SK-N-MC (cell line): ENCODE results near the gene RELL1.

Experiments used
- DNase-seq: peaks from one replicate; pipeline ENCODE4 v3.0.0-alpha.2; 2011; ENCODE audit warnings: low read depth, low spot score
- H3K27ac ChIP-seq: fragments of 200-600 bp; sonication (generic); 2 replicates; pipeline ENCODE4 v1.5.1; 2016; ENCODE audit warnings: mixed run types
- H3K36me3 ChIP-seq: fragments of 200-600 bp; sonication (generic); 2 replicates; pipeline ENCODE4 v1.6.1; 2017; ENCODE audit warnings: antibody characterized with exemption, low read length, mixed read lengths; ENCODE audit not compliant: insufficient read depth
- H3K4me3 ChIP-seq: fragments of 200-600 bp; sonication (generic); 2 replicates; pipeline ENCODE4 v1.5.1; 2016
- H3K9ac ChIP-seq: fragments of 200-600 bp; sonication (generic); 2 replicates; pipeline ENCODE4 v1.8.0; 2017; ENCODE audit warnings: mixed run types, mixed read lengths; ENCODE audit not compliant: insufficient read length
- H3K9me3 ChIP-seq: fragments of 200-600 bp; sonication (generic); 2 replicates; pipeline ENCODE4 v1.6.1; 2017; ENCODE audit warnings: low read depth, mild to moderate bottlenecking, antibody characterized with exemption, low read length, moderate library complexity, mixed read lengths
- EZH2 ChIP-seq: fragments of 200-600 bp; sonication (generic); IDR thresholded peaks from one replicate; pipeline ENCODE4 v1.6.1; 2017; ENCODE audit warnings: antibody characterized with exemption
- FOXP2 ChIP-seq: optimal IDR thresholded peaks from 2 replicates; pipeline ENCODE3; 2011; ENCODE audit warnings: mild to moderate bottlenecking, moderate library complexity; ENCODE audit not compliant: insufficient read depth; ENCODE audit errors: extremely low read length, control extremely low read depth
- POLR2AphosphoS5 ChIP-seq: IDR thresholded peaks from 2 replicates; pipeline ENCODE4 v1.6.1; 2012; ENCODE audit warnings: mild to moderate bottlenecking, low read depth, low read length, borderline replicate concordance

The RELL1 gene

GRCh38 chr4:37726666-37727065, 40.5 kb upstream of the RELL1 start:
- no peak for DNase-seq
- TF ChIP-seq EZH2 (no peak), FOXP2 (no peak), POLR2AphosphoS5 (no peak)
- no peak overlapping the region for H3K27ac ChIP-seq
- H3K36me3 ChIP-seq = no peaks in the 10 kb centered on the region
- no peaks in the 10 kb centered on the region for H3K9me3 ChIP-seq
- H3K4me3 ChIP-seq = no peak overlapping the region
- no peak overlapping the region for H3K9ac ChIP-seq

GRCh38 chr4:37725718-37726117, 39.5 kb upstream of the RELL1 start:
- Histone ChIP-seq H3K36me3 (no peaks in the 10 kb centered on the region), H3K9ac (no peak overlapping the region), H3K4me3 (no peak overlapping the region), H3K9me3 (no peaks in the 10 kb centered on the region), H3K27ac (no peak overlapping the region)
- TF ChIP-seq FOXP2 (no peak), POLR2AphosphoS5 (no peak), EZH2 (no peak)
- no peak for DNase-seq

GRCh38 chr4:37723067-37723466, 36.9 kb upstream of the RELL1 start:
- Histone ChIP-seq H3K27ac (no peak overlapping the region), H3K9ac (no peak overlapping the region), H3K36me3 (no peaks in the 10 kb centered on the region), H3K4me3 (no peak overlapping the region), H3K9me3 (no peaks in the 10 kb centered on the region)
- no peak for TF ChIP-seq EZH2
- no peak for TF ChIP-seq POLR2AphosphoS5
- no peak for TF ChIP-seq FOXP2
- DNase-seq = no peak

GRCh38 chr4:37721995-37722638, 35.9 kb upstream of the RELL1 start:
- no peak for TF ChIP-seq FOXP2
- TF ChIP-seq EZH2 = no peak
- no peak for TF ChIP-seq POLR2AphosphoS5
- Histone ChIP-seq H3K4me3 (no peak overlapping the region), H3K9me3 (no peaks in the 10 kb centered on the region), H3K9ac (no peak overlapping the region), H3K27ac (no peak overlapping the region), H3K36me3 (no peaks in the 10 kb centered on the region)
- no peak for DNase-seq

- H3K36me3 ChIP-seq = no peaks in the 10 kb centered on the region
- no peak overlapping the region for H3K4me3 ChIP-seq
- no peak overlapping the region for H3K9ac ChIP-seq
- H3K27ac ChIP-seq = no peak overlapping the region
- TF ChIP-seq FOXP2 = no peak
- no peak for TF ChIP-seq EZH2
- no peak for TF ChIP-seq POLR2AphosphoS5
- H3K9me3 ChIP-seq = no peaks in the 10 kb centered on the region
- DNase-seq = no peak
Measured at GRCh38 chr4:37719021-37719420, 32.8 kb upstream of the RELL1 start.

GRCh38 chr4:37717576-37717975, 31.4 kb upstream of the RELL1 start:
- no peak for DNase-seq
- Histone ChIP-seq H3K9me3 (no peaks in the 10 kb centered on the region), H3K36me3 (no peaks in the 10 kb centered on the region), H3K27ac (no peak overlapping the region), H3K9ac (no peak overlapping the region), H3K4me3 (no peak overlapping the region)
- TF ChIP-seq FOXP2 (no peak), POLR2AphosphoS5 (no peak), EZH2 (no peak)

GRCh38 chr4:37715889-37716402, 29.8 kb upstream of the RELL1 start:
- Histone ChIP-seq H3K27ac (no peak overlapping the region), H3K4me3 (no peak overlapping the region), H3K36me3 (no peaks in the 10 kb centered on the region), H3K9me3 (no peaks in the 10 kb centered on the region), H3K9ac (no peak overlapping the region)
- no peak for DNase-seq
- no peak for TF ChIP-seq EZH2
- no peak for TF ChIP-seq FOXP2
- TF ChIP-seq POLR2AphosphoS5 = no peak

- Histone ChIP-seq H3K36me3 (no peaks in the 10 kb centered on the region), H3K9ac (no peak overlapping the region), H3K4me3 (no peak overlapping the region), H3K9me3 (no peaks in the 10 kb centered on the region), H3K27ac (no peak overlapping the region)
- no peak for TF ChIP-seq EZH2
- no peak for TF ChIP-seq POLR2AphosphoS5
- TF ChIP-seq FOXP2 = no peak
- no peak for DNase-seq
Measured at GRCh38 chr4:37710491-37710890, 24.3 kb upstream of the RELL1 start.

GRCh38 chr4:37706032-37706431, 19.9 kb upstream of the RELL1 start:
- no peak for DNase-seq
- H3K4me3 ChIP-seq = no peak overlapping the region
- no peaks in the 10 kb centered on the region for H3K9me3 ChIP-seq
- no peak overlapping the region for H3K27ac ChIP-seq
- H3K36me3 ChIP-seq = no peaks in the 10 kb centered on the region
- H3K9ac ChIP-seq = no peak overlapping the region
- no peak for TF ChIP-seq POLR2AphosphoS5
- TF ChIP-seq FOXP2 = no peak
- no peak for TF ChIP-seq EZH2
